Kidney (tissue), 14 donors: ENCODE results near the gene ADGRD1. TPM values are rescaled to one million over a fixed set of nuclear protein-coding genes. Genes with fewer than 3 reads are reported as not detected.

Experiments used
- DNase-seq, 5 donors: peaks; one replicate each; pipeline ENCODE4 v3.0.0-alpha.2; 2013 to 2020
- FAIRE-seq: peaks from 2 replicates; lab custom pipeline; 2012; peaks lifted over from hg19 to GRCh38; lab: Jason Lieb, UNC
- H3K27ac ChIP-seq, 2 donors: one replicate each; pipeline ENCODE4 v1.7.0; 2013; ENCODE audit warnings: low read depth in 2 of 2, low read length in 2 of 2, inconsistent platforms in 1 of 2
- H3K27me3 ChIP-seq: one replicate; pipeline ENCODE4 v1.7.1; 2013; ENCODE audit warnings: low read length, inconsistent platforms; ENCODE audit not compliant: control insufficient read depth, insufficient read depth
- H3K36me3 ChIP-seq, 3 donors: one replicate each; pipeline versions ENCODE4 v1.7.0 to v1.7.1; 2013; ENCODE audit warnings: low read length in 3 of 3, control low read depth in 1 of 3, inconsistent platforms in 1 of 3; ENCODE audit not compliant: insufficient read depth in 3 of 3, control insufficient read depth in 2 of 3
- H3K4me1 ChIP-seq, 3 donors: one replicate each; pipeline versions ENCODE4 v1.7.0 to v1.7.1; 2013; ENCODE audit warnings: low read length in 3 of 3, inconsistent platforms in 1 of 3, low read depth in 1 of 3; ENCODE audit not compliant: control insufficient read depth in 2 of 3, insufficient read depth in 2 of 3
- H3K4me3 ChIP-seq, 3 donors: one replicate each; pipeline versions ENCODE4 v1.7.0 to v1.8.1; 2013; ENCODE audit warnings: low read length in 3 of 3, control low read depth in 1 of 3, inconsistent platforms in 1 of 3
- H3K9ac ChIP-seq, 3 donors: one replicate each; pipeline versions ENCODE4 v1.7.0 to v1.7.1; 2013; ENCODE audit warnings: low read length in 3 of 3, control low read depth in 1 of 3, inconsistent platforms in 1 of 3
- H3K9me3 ChIP-seq, 3 donors: one replicate each; pipeline versions ENCODE4 v1.7.0 to v1.7.1; 2013; ENCODE audit warnings: low read length in 3 of 3, control low read depth in 1 of 3, inconsistent platforms in 1 of 3; ENCODE audit not compliant: control insufficient read depth in 2 of 3, insufficient read depth in 1 of 3
- intact Hi-C: fragments of 100-400 bp; cut with DNase I; formaldehyde crosslinking; loops from one replicate; pipeline ENCODE4 v1.11.1; 2022
- polyA plus RNA-seq: library from polyadenylated mRNA; stranded (reverse); fragments of 350-450 nt; fragmentation: Illumina TruSeq; extraction: RNeasy Lipid Tissue Mini Kit (QIAGEN cat#74804); gene quantifications from one replicate; pipeline ENCODE4 v1.2.3, GENCODE V29; 2014; ENCODE audit warnings: low read depth, low replicate concordance; ENCODE audit not compliant: insufficient read depth
- total RNA-seq: library from RNA; stranded (reverse); fragmentation: NEBNext Ultra II Directional; extraction: Animal tissue kit (Norgen Biotek cat#: 25700); gene quantifications from one replicate; pipeline ENCODE4 v1.2.1, GENCODE V29; 2021
- TF ChIP-seq, protein P1 (sequence below): IDR thresholded peaks from 3 replicates; pipeline ENCODE4 v1.5.1; 2012; ENCODE audit warnings: mild to moderate bottlenecking, moderate library complexity, borderline replicate concordance; ENCODE audit not compliant: insufficient read depth; ENCODE audit errors: extremely low read depth
- donor health status: control.
- donor health status: control.
- donor health status: control.
- donor health status: control.
- donor health status: control.
- donor health status: DM: yes; HTN: yes; CAD: no.
- donor health status: Normal renal cell carcinoma (clear cell type).

ADGRD1 gene
- total and polyA plus RNA-seq, 2 donors from 2014 or later = 1.7 to 6.7 TPM

DNA sequence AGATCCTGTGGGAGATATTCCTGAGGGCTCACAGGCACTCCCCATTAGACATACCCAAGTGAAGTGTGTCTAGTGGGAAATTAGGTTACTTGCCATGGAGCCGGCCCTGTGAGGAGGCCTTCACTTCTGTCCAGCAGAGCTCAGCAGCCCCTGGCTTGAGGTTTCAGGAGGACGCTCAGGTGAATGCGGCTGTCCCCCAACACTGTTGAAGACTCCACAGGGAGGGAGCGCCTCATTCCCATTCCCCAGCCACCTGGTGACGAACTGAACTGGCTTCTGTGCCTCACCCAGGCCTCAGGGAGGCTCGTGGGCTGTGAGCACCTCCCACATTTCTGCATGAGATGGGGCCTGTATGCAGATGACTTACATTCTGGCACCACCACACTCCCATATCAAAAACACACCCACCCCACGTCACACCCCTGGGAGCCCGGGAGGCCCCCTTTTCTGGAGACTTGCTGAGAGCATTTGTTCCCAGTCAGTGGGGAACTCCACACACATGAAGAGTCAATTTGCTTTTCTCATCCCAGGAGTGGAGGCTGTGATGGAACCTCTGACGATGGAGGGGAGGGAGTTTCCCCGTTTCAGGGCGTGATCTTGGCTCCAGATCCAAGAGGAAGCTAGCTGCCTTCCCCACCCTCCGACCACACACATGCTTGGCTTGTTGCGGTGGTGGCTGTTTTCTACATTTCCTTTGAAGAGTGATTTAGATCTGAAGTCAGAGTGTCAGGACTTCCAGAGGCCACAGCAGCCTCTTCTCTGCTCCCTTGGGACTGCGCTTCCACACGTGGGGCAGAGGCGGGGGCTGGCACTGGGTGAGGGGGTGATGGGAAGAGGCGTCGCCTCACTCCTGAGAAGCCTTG, 120.7 kb downstream of the ADGRD1 start:
- H3K4me3 ChIP-seq = no peak overlapping the region
- FAIRE-seq (no peak), DNase-seq (peak; percentile 51 to 89 (median 56))
- peak overlapping the region in 1 of 2 donors; percentile 36 for H3K27ac ChIP-seq
- TF ChIP-seq, protein P1, sequence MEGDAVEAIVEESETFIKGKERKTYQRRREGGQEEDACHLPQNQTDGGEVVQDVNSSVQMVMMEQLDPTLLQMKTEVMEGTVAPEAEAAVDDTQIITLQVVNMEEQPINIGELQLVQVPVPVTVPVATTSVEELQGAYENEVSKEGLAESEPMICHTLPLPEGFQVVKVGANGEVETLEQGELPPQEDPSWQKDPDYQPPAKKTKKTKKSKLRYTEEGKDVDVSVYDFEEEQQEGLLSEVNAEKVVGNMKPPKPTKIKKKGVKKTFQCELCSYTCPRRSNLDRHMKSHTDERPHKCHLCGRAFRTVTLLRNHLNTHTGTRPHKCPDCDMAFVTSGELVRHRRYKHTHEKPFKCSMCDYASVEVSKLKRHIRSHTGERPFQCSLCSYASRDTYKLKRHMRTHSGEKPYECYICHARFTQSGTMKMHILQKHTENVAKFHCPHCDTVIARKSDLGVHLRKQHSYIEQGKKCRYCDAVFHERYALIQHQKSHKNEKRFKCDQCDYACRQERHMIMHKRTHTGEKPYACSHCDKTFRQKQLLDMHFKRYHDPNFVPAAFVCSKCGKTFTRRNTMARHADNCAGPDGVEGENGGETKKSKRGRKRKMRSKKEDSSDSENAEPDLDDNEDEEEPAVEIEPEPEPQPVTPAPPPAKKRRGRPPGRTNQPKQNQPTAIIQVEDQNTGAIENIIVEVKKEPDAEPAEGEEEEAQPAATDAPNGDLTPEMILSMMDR = no peak
- no peak overlapping the region for H3K9ac ChIP-seq
- peaks cover 0 to 2% (median 0%) of the 10 kb centered on the region in 3 donors for H3K9me3 ChIP-seq
- H3K36me3 ChIP-seq = no peaks in the 10 kb centered on the region
- no peaks in the 10 kb centered on the region for H3K4me1 ChIP-seq
- no peaks in the 10 kb centered on the region for H3K27me3 ChIP-seq
- intact Hi-C loops = no loop called here

DNA sequence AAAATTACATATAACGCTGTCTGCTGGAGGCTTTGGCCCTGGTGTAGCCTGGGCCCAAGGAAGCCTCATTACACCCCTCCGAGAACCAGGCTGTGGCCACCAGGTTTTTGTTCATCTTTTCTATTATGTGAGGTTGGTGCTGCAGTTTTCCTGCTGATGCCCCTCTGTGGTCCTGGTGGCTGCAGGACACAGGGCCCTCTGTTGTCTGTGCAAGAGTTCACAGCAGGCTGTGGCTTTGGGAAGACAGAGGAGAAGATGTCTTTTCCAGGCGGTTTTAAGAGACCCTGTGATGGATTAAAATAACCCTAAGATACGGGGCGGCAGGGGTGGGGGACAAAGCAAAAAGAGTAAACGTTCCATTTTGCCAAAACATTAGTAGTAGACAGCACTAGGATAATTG, 121.5 kb downstream of the ADGRD1 start:
- DNase-seq (peak in 1 of 5 donors; percentile 13), FAIRE-seq (no peak)
- no peaks in the 10 kb centered on the region for H3K4me1 ChIP-seq
- H3K9ac ChIP-seq = no peak overlapping the region
- peaks cover 0 to 2% (median 0%) of the 10 kb centered on the region in 3 donors for H3K9me3 ChIP-seq
- intact Hi-C loops = no loop called here
- no peaks in the 10 kb centered on the region for H3K27me3 ChIP-seq
- H3K4me3 ChIP-seq = no peak overlapping the region
- TF ChIP-seq, protein P1 = no peak
- no peaks in the 10 kb centered on the region for H3K36me3 ChIP-seq
- no peak overlapping the region for H3K27ac ChIP-seq

DNA sequence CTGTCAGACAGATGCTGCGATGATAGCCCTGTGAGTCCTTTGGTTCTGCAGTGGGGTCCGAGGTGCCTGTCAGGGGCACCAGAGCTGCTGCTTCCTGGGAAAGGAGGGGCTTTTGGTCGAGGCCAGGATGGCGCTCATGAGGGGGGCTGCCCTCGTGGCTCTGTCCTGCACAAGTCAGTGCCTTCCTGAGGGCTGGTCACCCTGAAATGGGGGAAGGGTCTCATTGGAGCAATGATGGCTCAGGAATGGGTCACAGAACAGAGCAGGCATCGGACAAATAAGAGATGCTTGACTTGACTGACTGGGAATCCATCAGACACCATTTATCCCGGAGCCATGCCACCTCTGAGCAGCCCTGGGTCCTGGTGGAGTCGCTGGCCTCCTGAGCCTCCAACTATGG, 121.9 kb downstream of the ADGRD1 start:
- Histone ChIP-seq H3K36me3 (no peaks in the 10 kb centered on the region), H3K27me3 (no peaks in the 10 kb centered on the region), H3K9ac (no peak overlapping the region), H3K4me1 (no peaks in the 10 kb centered on the region), H3K27ac (no peak overlapping the region), H3K4me3 (no peak overlapping the region), H3K9me3 (peaks cover 0 to 2% (median 0%) of the 10 kb centered on the region in 3 donors)
- intact Hi-C loops = no loop called here
- DNase-seq (peak in 2 of 5 donors; percentile 25 to 46), FAIRE-seq (no peak)
- TF ChIP-seq, protein P1 = no peak
